ENCODE results near the gene DCLRE1C. TPM values are rescaled to one million over a fixed set of nuclear protein-coding genes. Genes with fewer than 3 reads are reported as not detected.

Gene DCLRE1C
- total and polyA plus RNA-seq, 2 of the 8 experiments (the other 6 are each of a cell fraction or from before 2014, with no cell fraction given), result 0.77 to 7.4 TPM

GRCh38 chr10:14904316-14904732 is 49.6 kb downstream of the DCLRE1C start (continued):
- TF ChIP-seq CHD7 (IDR thresholded peaks at IDR 0.05; ENCODE audit: insufficient replicate concordance, low read length), result peak; percentile 64
- no peak for TF ChIP-seq MAX (IDR thresholded peaks at IDR 0.05)
- TF ChIP-seq JUND (IDR thresholded peaks at IDR 0.05; ENCODE audit: low read length), result no peak
- no peak for TF ChIP-seq HDAC6 (IDR thresholded peaks at IDR 0.05; ENCODE audit: low read depth, low read length)
- peak in 1 of 3 experiments; percentile 49; a peak in 1 of 4 replicates for TF ChIP-seq CTCF (IDR thresholded peaks at IDR 0.05; ENCODE audit: control extremely low read depth in 1 of 3, insufficient read depth in 1 of 3, low read depth in 1 of 3, low read length in 3 of 3)
- no peak for TF ChIP-seq CREB1 (IDR thresholded peaks at IDR 0.05)
- no peak for TF ChIP-seq EGR1 (IDR thresholded peaks at IDR 0.05; ENCODE audit: borderline replicate concordance, low read depth, low read length)
- TF ChIP-seq RAD21 (IDR thresholded peaks at IDR 0.05 in 1 of 2, conservative IDR thresholded peaks at IDR 0.05 in 1 of 2; ENCODE audit: low read depth in 2 of 2, low read length in 2 of 2), result peak; percentile 18 to 27; a peak in 2 of 4 replicates

Measured in H1 (cell line).